Measurements from ENCODE around the gene NANP. TPM values are rescaled to one million over a fixed set of nuclear protein-coding genes. Genes with fewer than 3 reads are reported as not detected.

The NANP gene
- total RNA-seq, 1 donor from 2014 or later: 6.8 TPM

- H3K4me3 Mint-ChIP-seq (ENCODE audit: unreplicated experiment): peak overlapping the region; percentile 43
- DNase-seq (ENCODE audit: low spot score): no peak
- TF ChIP-seq CTCF (IDR thresholded peaks at IDR 0.05; ENCODE audit: unreplicated experiment): no peak
- peaks cover 2% of the 10 kb centered on the region for H3K27me3 Mint-ChIP-seq (ENCODE audit: unreplicated experiment)
- peaks cover 36% of the 10 kb centered on the region for H3K36me3 Mint-ChIP-seq (ENCODE audit: low read depth, unreplicated experiment)
- no peak overlapping the region for H3K27ac Mint-ChIP-seq (ENCODE audit: unreplicated experiment)
- H3K4me1 Mint-ChIP-seq (ENCODE audit: unreplicated experiment): peaks cover 49% of the 10 kb centered on the region
- peaks cover 7% of the 10 kb centered on the region for H3K9me3 Mint-ChIP-seq (ENCODE audit: unreplicated experiment)
Measured at GRCh38 chr20:25563876-25564275, 59.9 kb downstream of the NANP start.

- DNase-seq (ENCODE audit: low spot score): no peak
- Mint-ChIP-seq H3K27me3 (ENCODE audit: unreplicated experiment) (peaks cover 2% of the 10 kb centered on the region), H3K4me3 (ENCODE audit: unreplicated experiment) (peak overlapping the region; percentile 43), H3K9me3 (ENCODE audit: unreplicated experiment) (peaks cover 7% of the 10 kb centered on the region), H3K4me1 (ENCODE audit: unreplicated experiment) (peaks cover 47% of the 10 kb centered on the region), H3K36me3 (ENCODE audit: low read depth, unreplicated experiment) (peaks cover 41% of the 10 kb centered on the region), H3K27ac (ENCODE audit: unreplicated experiment) (no peak overlapping the region)
- no peak for TF ChIP-seq CTCF (IDR thresholded peaks at IDR 0.05; ENCODE audit: unreplicated experiment)
Measured at GRCh38 chr20:25563362-25563761, 60.5 kb downstream of the NANP start.

Other genes starting within 250 kb of the NANP start
- 28.0 TPM for gene ABHD12, start 233.2 kb downstream of the NANP start, total RNA-seq (ENCODE audit: unreplicated experiment)
- 12.3 TPM for gene GINS1, start 216.3 kb downstream of the NANP start, total RNA-seq (ENCODE audit: unreplicated experiment)
- gene NINL, start 38.5 kb downstream of the NANP start, total RNA-seq (ENCODE audit: unreplicated experiment): 95.5 TPM
- gene ZNF337, start 72.8 kb upstream of the NANP start, total RNA-seq (ENCODE audit: unreplicated experiment): 16.7 TPM

All from endothelial cell (in vitro differentiated cells).